Skeletal muscle tissue (tissue), 4 donors: Measurements from ENCODE around the gene IL17D. TPM values are rescaled to one million over a fixed set of nuclear protein-coding genes. Genes with fewer than 3 reads are reported as not detected.
A peak's percentile ranks its signal among the peaks of the same experiment; 100 is the strongest.

Source experiments
- H3K27ac ChIP-seq: one replicate; pipeline ENCODE4 v1.7.0; 2013; ENCODE audit warnings: mild to moderate bottlenecking, low read depth, low read length, inconsistent platforms
- H3K27me3 ChIP-seq, 3 donors: one replicate each; pipeline ENCODE4 v1.7.0; 2013; ENCODE audit warnings: low read length in 3 of 3; ENCODE audit not compliant: control insufficient read depth in 3 of 3, insufficient read depth in 3 of 3
- H3K36me3 ChIP-seq, 3 donors: one replicate each; pipeline ENCODE4 v1.7.0; 2013; ENCODE audit warnings: low read length in 3 of 3; ENCODE audit not compliant: control insufficient read depth in 3 of 3, insufficient read depth in 3 of 3
- H3K4me1 ChIP-seq, 3 donors: one replicate each; pipeline ENCODE4 v1.7.0; 2013; ENCODE audit warnings: low read length in 3 of 3, mild to moderate bottlenecking in 3 of 3; ENCODE audit not compliant: control insufficient read depth in 3 of 3, insufficient read depth in 3 of 3
- H3K4me3 ChIP-seq, 3 donors: one replicate each; pipeline ENCODE4 v1.7.0; 2013; ENCODE audit warnings: low read length in 3 of 3
- H3K9ac ChIP-seq, 3 donors: one replicate each; pipeline ENCODE4 v1.7.0; 2013; ENCODE audit warnings: low read length in 3 of 3, mild to moderate bottlenecking in 3 of 3, moderate library complexity in 2 of 3, low read depth in 1 of 3
- H3K9me3 ChIP-seq, 3 donors: one replicate each; pipeline ENCODE4 v1.7.0; 2013; ENCODE audit warnings: low read length in 3 of 3; ENCODE audit not compliant: control insufficient read depth in 3 of 3
- total RNA-seq: library from RNA; depleted of rRNA; stranded (reverse); fragments of >200 nt; gene quantifications from one replicate; pipeline ENCODE4 v1.2.3, GENCODE V29; 2014
- donor health status: Osteomylitis.

Gene IL17D
- total RNA-seq, 1 donor from 2014 or later, result 7.3 TPM

GRCh38 chr13:20714563-20715329 lies 11.2 kb downstream of the IL17D start:
- peaks cover 0 to 2% (median 0%) of the 10 kb centered on the region in 3 donors for H3K27me3 ChIP-seq
- peaks cover 0 to 8% (median 7%) of the 10 kb centered on the region in 3 donors for H3K36me3 ChIP-seq
- H3K27ac ChIP-seq, result peak overlapping the region; percentile 97
- peak overlapping the region; percentile 40 to 71 (median 71) for H3K4me3 ChIP-seq
- H3K9me3 ChIP-seq, result no peaks in the 10 kb centered on the region
- H3K9ac ChIP-seq, result peak overlapping the region; percentile 69 to 83 (median 77)
- peaks cover 36 to 45% (median 44%) of the 10 kb centered on the region in 3 donors for H3K4me1 ChIP-seq

- Histone ChIP-seq H3K9me3 (no peaks in the 10 kb centered on the region), H3K4me3 (peak overlapping the region; percentile 40 to 71 (median 71)), H3K27ac (peak overlapping the region; percentile 97), H3K4me1 (peaks cover 40 to 47% (median 46%) of the 10 kb centered on the region in 3 donors), H3K27me3 (peaks cover 0 to 2% (median 0%) of the 10 kb centered on the region in 3 donors), H3K9ac (peak overlapping the region; percentile 77 to 83 (median 81)), H3K36me3 (peaks cover 0 to 8% (median 7%) of the 10 kb centered on the region in 3 donors)
Measured at GRCh38 chr13:20715330-20715712, 11.8 kb downstream of the IL17D start.

GRCh38 chr13:20716951-20717350 lies 13.5 kb downstream of the IL17D start:
- Histone ChIP-seq H3K4me3 (peak overlapping the region; percentile 67 to 73 (median 71)), H3K4me1 (peaks cover 49 to 58% (median 49%) of the 10 kb centered on the region in 3 donors), H3K27me3 (peaks cover 0 to 3% (median 0%) of the 10 kb centered on the region in 3 donors), H3K9ac (peak overlapping the region; percentile 73 to 95 (median 81)), H3K36me3 (peaks cover 0 to 8% (median 7%) of the 10 kb centered on the region in 3 donors), H3K27ac (peak overlapping the region; percentile 97), H3K9me3 (no peaks in the 10 kb centered on the region)

GRCh38 chr13:20717581-20718542 lies 14.4 kb downstream of the IL17D start:
- Histone ChIP-seq H3K27ac (peak overlapping the region; percentile 97), H3K36me3 (peaks cover 0 to 8% (median 7%) of the 10 kb centered on the region in 3 donors), H3K4me3 (peak overlapping the region; percentile 30 to 73 (median 57)), H3K27me3 (peaks cover 0 to 3% (median 0%) of the 10 kb centered on the region in 3 donors), H3K9ac (peak overlapping the region; percentile 70 to 95 (median 80)), H3K4me1 (peaks cover 47 to 58% (median 48%) of the 10 kb centered on the region in 3 donors), H3K9me3 (no peaks in the 10 kb centered on the region)

- Histone ChIP-seq H3K4me3 (peak overlapping the region in 2 of 3 donors; percentile 34 to 70), H3K27ac (peak overlapping the region; percentile 97), H3K36me3 (peaks cover 0 to 8% (median 7%) of the 10 kb centered on the region in 3 donors), H3K27me3 (peaks cover 0 to 3% (median 0%) of the 10 kb centered on the region in 3 donors), H3K4me1 (peaks cover 36 to 54% (median 39%) of the 10 kb centered on the region in 3 donors), H3K9ac (peak overlapping the region in 2 of 3 donors; percentile 6 to 95), H3K9me3 (no peaks in the 10 kb centered on the region)
Measured at GRCh38 chr13:20718958-20719566, 15.6 kb downstream of the IL17D start.

- H3K9me3 ChIP-seq, result no peaks in the 10 kb centered on the region
- peaks cover 0 to 8% (median 7%) of the 10 kb centered on the region in 3 donors for H3K36me3 ChIP-seq
- peak overlapping the region; percentile 97 for H3K27ac ChIP-seq
- peaks cover 29 to 46% (median 32%) of the 10 kb centered on the region in 3 donors for H3K4me1 ChIP-seq
- H3K4me3 ChIP-seq, result peak overlapping the region in 2 of 3 donors; percentile 6 to 70
- H3K9ac ChIP-seq, result peak overlapping the region in 1 of 3 donors; percentile 95
- H3K27me3 ChIP-seq, result peaks cover 0 to 3% (median 0%) of the 10 kb centered on the region in 3 donors
Measured at GRCh38 chr13:20719783-20720182, 16.3 kb downstream of the IL17D start.

GRCh38 chr13:20720499-20720898 lies 17.0 kb downstream of the IL17D start:
- peak overlapping the region; percentile 97 for H3K27ac ChIP-seq
- H3K27me3 ChIP-seq, result peaks cover 0 to 3% (median 0%) of the 10 kb centered on the region in 3 donors
- peaks cover 23 to 41% (median 30%) of the 10 kb centered on the region in 3 donors for H3K4me1 ChIP-seq
- no peaks in the 10 kb centered on the region for H3K9me3 ChIP-seq
- peak overlapping the region; percentile 51 to 95 (median 51) for H3K9ac ChIP-seq
- peaks cover 0 to 8% (median 7%) of the 10 kb centered on the region in 3 donors for H3K36me3 ChIP-seq
- H3K4me3 ChIP-seq, result peak overlapping the region in 2 of 3 donors; percentile 58 to 68

GRCh38 chr13:20721058-20721453 lies 17.6 kb downstream of the IL17D start:
- peak overlapping the region in 2 of 3 donors; percentile 68 to 78 for H3K4me3 ChIP-seq
- H3K4me1 ChIP-seq, result peaks cover 23 to 41% (median 30%) of the 10 kb centered on the region in 3 donors
- H3K27ac ChIP-seq, result peak overlapping the region; percentile 97
- H3K27me3 ChIP-seq, result peaks cover 0 to 3% (median 0%) of the 10 kb centered on the region in 3 donors
- H3K9ac ChIP-seq, result peak overlapping the region; percentile 56 to 92 (median 68)
- peaks cover 0 to 8% (median 7%) of the 10 kb centered on the region in 3 donors for H3K36me3 ChIP-seq
- H3K9me3 ChIP-seq, result no peaks in the 10 kb centered on the region
